Vagina (tissue), 2 donors: Measurements from ENCODE around the gene XRCC4.

Source experiments
- POLR2A ChIP-seq, 2 donors: fragments of 450-650 bp; IDR thresholded peaks; one replicate each; pipeline ENCODE4 v1.6.1; 2017; ENCODE audit warnings: antibody characterized with exemption in 2 of 2, mild to moderate bottlenecking in 2 of 2, moderate library complexity in 2 of 2
- POLR2AphosphoS5 ChIP-seq, 2 donors: sonication (generic); formaldehyde crosslinking; IDR thresholded peaks; one replicate each; pipeline ENCODE4 v1.9.0; 2017; ENCODE audit warnings: antibody characterized with exemption in 2 of 2, mild to moderate bottlenecking in 2 of 2, low read depth in 1 of 2; ENCODE audit not compliant: insufficient read depth in 1 of 2
- TF ChIP-seq, protein P1 (sequence below), 3 experiments: fragments of 450-650 bp in 2 of 3; fragments of 200-600 bp in 1 of 3; sonication (generic) in 1 of 3; IDR thresholded peaks; one replicate each; pipeline ENCODE4 v1.5.1; 2017 to 2019; ENCODE audit warnings: antibody characterized with exemption in 3 of 3, mild to moderate bottlenecking in 2 of 3, moderate library complexity in 2 of 3

GRCh38 chr5:83177803-83178202 lies 100.5 kb downstream of the XRCC4 start:
- TF ChIP-seq, protein P1, sequence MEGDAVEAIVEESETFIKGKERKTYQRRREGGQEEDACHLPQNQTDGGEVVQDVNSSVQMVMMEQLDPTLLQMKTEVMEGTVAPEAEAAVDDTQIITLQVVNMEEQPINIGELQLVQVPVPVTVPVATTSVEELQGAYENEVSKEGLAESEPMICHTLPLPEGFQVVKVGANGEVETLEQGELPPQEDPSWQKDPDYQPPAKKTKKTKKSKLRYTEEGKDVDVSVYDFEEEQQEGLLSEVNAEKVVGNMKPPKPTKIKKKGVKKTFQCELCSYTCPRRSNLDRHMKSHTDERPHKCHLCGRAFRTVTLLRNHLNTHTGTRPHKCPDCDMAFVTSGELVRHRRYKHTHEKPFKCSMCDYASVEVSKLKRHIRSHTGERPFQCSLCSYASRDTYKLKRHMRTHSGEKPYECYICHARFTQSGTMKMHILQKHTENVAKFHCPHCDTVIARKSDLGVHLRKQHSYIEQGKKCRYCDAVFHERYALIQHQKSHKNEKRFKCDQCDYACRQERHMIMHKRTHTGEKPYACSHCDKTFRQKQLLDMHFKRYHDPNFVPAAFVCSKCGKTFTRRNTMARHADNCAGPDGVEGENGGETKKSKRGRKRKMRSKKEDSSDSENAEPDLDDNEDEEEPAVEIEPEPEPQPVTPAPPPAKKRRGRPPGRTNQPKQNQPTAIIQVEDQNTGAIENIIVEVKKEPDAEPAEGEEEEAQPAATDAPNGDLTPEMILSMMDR (IDR thresholded peaks at IDR 0.05), result no peak
- no peak for TF ChIP-seq POLR2AphosphoS5 (IDR thresholded peaks at IDR 0.05; ENCODE audit: insufficient read depth in 1 of 2, low read depth in 1 of 2)
- TF ChIP-seq POLR2A (IDR thresholded peaks at IDR 0.05), result no peak
